Lower leg skin (tissue), 4 donors: Measurements from ENCODE around the gene LYL1. TPM values are rescaled to one million over a fixed set of nuclear protein-coding genes. Genes with fewer than 3 reads are reported as not detected.

ENCODE experiments used
- DNase-seq, 2 donors: peaks; one replicate each; pipeline ENCODE4 v3.0.0-alpha.2; 2019; ENCODE audit warnings: low spot score in 2 of 2
- H3K4me3 ChIP-seq: fragments of 200-600 bp; sonication (generic); 2 replicates; pipeline ENCODE4 v1.5.1; 2017; ENCODE audit warnings: mild to moderate bottlenecking, low read depth; ENCODE audit not compliant: poor library complexity, severe bottlenecking
- CTCF ChIP-seq, 3 donors: fragments of 450-650 bp; IDR thresholded peaks; one replicate each; pipeline ENCODE4 v1.5.1; 2016; ENCODE audit warnings: antibody characterized with exemption in 3 of 3, mild to moderate bottlenecking in 3 of 3, moderate library complexity in 2 of 3
- POLR2A ChIP-seq, 2 donors: fragments of 450-650 bp; IDR thresholded peaks; one replicate each; pipeline ENCODE4 v1.6.1; 2016 to 2017; ENCODE audit warnings: antibody characterized with exemption in 2 of 2, mild to moderate bottlenecking in 1 of 2, moderate library complexity in 1 of 2
- WGBS, 2 donors: methylation state at CpG; one replicate each; pipeline ENCODE4 v1.1.5; 2018; 5-methylcytosine and 5-hydroxymethylcytosine counted together
- intact Hi-C: fragments of 100-400 bp; cut with DNase I; formaldehyde crosslinking; loops from one replicate; pipeline ENCODE4 v1.15.0; 2023; ENCODE audit warnings: low total_unique reads
- total RNA-seq, 4 donors: library from RNA; depleted of rRNA; stranded (reverse); fragments of >200 nt; gene quantifications; one replicate each; pipeline ENCODE4 v1.1.0, GENCODE V29; 2016

LYL1 gene
- total RNA-seq, 4 donors from 2014 or later, result 4.9 to 8.3 (median 7.0) TPM

- WGBS, 2 donors, result 46 to 57% methylated on average over 4 to 5 of the region's 6 CpGs
- no peak for DNase-seq
- intact Hi-C loops, result loop anchor here (10.0 kb wide), 1 partner anchor 83 kb away; no protein-coding TSS in a partner anchor
These were observed 34.4 kb downstream of the LYL1 start for GRCh38 chr19:13068085-13068846.

GRCh38 chr19:13066933-13067807, 35.5 kb downstream of the LYL1 start:
- intact Hi-C loops, result loop anchor here (10.0 kb wide), 1 partner anchor 82 kb away; no protein-coding TSS in a partner anchor
- no peak overlapping the region for H3K4me3 ChIP-seq
- WGBS, 2 donors, result 67 to 75% methylated on average over 13 to 17 of the region's 17 CpGs
- TF ChIP-seq POLR2A (IDR thresholded peaks at IDR 0.05) (no peak), CTCF (IDR thresholded peaks at IDR 0.05) (no peak)
- no peak for DNase-seq

More at GRCh38 chr19:13068085-13068846, 34.4 kb downstream of the LYL1 start:
- no peak overlapping the region for H3K4me3 ChIP-seq
- TF ChIP-seq CTCF (IDR thresholded peaks at IDR 0.05) (no peak), POLR2A (IDR thresholded peaks at IDR 0.05) (no peak)

DNA sequence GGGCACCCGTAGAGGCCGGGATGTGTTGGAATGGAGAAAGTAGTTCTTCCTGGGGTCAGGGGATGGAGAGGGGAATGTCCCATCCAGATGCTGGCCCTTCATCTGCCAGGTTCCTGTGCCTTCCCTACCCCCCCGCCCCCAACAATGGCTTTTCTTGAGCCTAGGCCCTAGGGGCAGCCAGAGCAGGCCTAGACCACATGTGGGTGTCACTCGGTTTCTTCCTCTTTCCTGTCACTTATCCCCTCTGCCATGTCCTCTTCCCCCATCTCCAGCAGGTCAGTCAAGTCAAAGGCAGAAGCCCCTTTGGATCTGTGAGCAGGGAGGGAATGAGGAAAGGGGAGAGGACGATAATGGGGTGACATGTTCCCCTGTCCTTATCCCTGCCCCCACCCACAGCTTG, 36.4 kb downstream of the LYL1 start:
- WGBS, 2 donors, result 59 to 60% methylated on average over 5 of the region's 5 CpGs
- TF ChIP-seq CTCF (IDR thresholded peaks at IDR 0.05), result no peak
- no peak for TF ChIP-seq POLR2A (IDR thresholded peaks at IDR 0.05)
- intact Hi-C loops, result loop anchor here (10.0 kb wide), 1 partner anchor 81 kb away; no protein-coding TSS in a partner anchor
- DNase-seq, result no peak
- no peak overlapping the region for H3K4me3 ChIP-seq

- no peak for TF ChIP-seq CTCF (IDR thresholded peaks at IDR 0.05)
- TF ChIP-seq POLR2A (IDR thresholded peaks at IDR 0.05), result no peak
- 20 to 48% methylated on average over 5 to 6 of the region's 6 CpGs for WGBS, 2 donors
- no peak overlapping the region for H3K4me3 ChIP-seq
- intact Hi-C loops, result loop anchor here (5.0 to 10.0 kb wide), 2 partner anchors 79 to 1847 kb away; no protein-coding TSS in a partner anchor
- DNase-seq, result no peak
These were observed 38.6 kb downstream of the LYL1 start for GRCh38 chr19:13064092-13064489.

- intact Hi-C loops, result loop anchor here (5.0 to 10.0 kb wide), 2 partner anchors 79 to 1846 kb away; no protein-coding TSS in a partner anchor
- no peak for DNase-seq
- TF ChIP-seq CTCF (IDR thresholded peaks at IDR 0.05), result no peak
- TF ChIP-seq POLR2A (IDR thresholded peaks at IDR 0.05), result no peak
- 60 to 63% methylated on average over 5 of the region's 5 CpGs for WGBS, 2 donors
- no peak overlapping the region for H3K4me3 ChIP-seq
These were observed 39.1 kb downstream of the LYL1 start for GRCh38 chr19:13063461-13064091.
